Myocyte (in vitro differentiated cells): Measurements from ENCODE around the gene CCL3. TPM values are rescaled to one million over a fixed set of nuclear protein-coding genes. Genes with fewer than 3 reads are reported as not detected.
"Not testable (repeated sequence)": the region's sequence is repeated elsewhere in the genome, so short reads cannot be mapped to it uniquely, and the experiment has no call there.

ENCODE experiments used
- DNase-seq: peaks from one replicate; pipeline ENCODE4 v3.0.0-alpha.2; 2012; ENCODE audit warnings: low read depth
- total RNA-seq: library from RNA; depleted of rRNA; stranded (reverse); fragments of >200 nt; gene quantifications from 2 replicates; pipeline ENCODE4 v1.2.3, GENCODE V29; 2014

CCL3 gene
- total RNA-seq, 1 donor from 2014 or later: not detected

DNA sequence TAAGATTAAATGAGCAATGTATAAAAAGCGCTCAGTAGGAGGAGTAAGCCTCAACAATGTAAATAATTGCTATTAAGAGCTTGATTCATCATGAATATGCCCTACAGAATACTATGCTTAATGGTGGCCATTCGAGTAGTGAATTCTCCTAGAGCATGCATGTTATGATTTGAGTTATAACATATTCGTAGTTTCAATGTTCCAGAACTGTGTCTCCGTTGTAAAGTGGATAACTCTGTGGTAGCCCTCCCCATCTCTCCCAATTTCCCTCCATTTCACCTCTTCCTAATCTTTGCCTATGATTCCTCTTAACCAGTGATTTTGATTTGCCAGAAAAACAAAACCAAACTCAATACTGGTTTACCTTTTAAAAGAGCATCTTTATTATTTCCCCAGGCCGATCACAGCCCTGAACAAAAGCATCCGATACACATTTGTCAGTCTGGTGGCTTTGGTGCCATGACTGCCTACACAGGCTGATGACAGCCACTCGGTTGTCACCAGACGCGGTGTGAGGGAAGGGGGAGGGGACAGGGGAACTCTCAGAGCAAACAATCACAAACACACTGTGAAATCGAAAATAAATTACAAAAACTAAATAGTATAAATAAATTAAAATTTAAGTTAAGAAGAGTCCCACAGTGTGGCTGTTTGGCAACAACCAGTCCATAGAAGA lies 1.9 kb downstream of the CCL3 start:
- DNase-seq: not testable (repeated sequence)

GRCh38 chr17:36087471-36087870 lies 2.5 kb downstream of the CCL3 start:
- not testable (repeated sequence) for DNase-seq

GRCh38 chr17:36086791-36087190 lies 3.2 kb downstream of the CCL3 start:
- DNase-seq: no peak

DNA sequence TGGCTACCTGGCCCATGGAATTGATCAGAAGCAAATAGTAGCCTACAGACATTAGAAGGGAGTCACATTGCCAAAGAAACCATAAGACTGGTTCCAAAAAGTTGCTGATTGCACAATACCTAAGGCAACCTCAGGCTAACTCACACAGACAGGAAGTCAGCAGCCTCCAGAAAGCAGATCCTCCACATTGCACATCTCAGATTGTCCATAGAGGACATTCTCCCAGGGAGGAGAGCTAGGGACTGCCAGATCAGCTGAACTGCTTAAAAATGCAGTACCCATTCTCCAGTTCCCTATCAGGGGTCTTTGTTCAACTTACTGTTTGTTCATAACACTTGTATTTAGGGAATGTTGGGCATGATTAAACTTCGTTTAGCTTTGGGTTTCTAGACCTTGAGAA lies 4.2 kb downstream of the CCL3 start:
- no peak for DNase-seq

DNA sequence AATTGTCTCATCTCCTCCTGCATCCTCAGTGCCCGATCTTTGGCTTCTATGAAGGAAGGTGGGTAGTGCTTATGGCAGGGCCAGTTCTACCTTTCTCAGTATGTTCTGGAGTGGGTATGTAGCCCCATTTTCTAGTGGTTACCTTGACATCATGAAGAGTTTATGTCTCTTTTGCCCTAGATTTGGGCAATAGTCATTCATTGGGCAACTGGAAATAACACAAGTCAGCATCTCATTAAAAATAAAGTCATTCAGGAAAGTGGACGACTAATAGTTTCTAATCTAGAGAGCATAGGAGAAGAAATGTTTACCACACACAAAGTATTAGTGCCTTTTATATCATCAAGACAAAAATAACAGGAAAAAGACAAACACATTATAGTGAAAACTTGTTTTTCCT lies 6.3 kb downstream of the CCL3 start:
- not testable (repeated sequence) for DNase-seq

GRCh38 chr17:36082482-36083120 lies 7.3 kb downstream of the CCL3 start:
- DNase-seq: not testable (repeated sequence)

DNA sequence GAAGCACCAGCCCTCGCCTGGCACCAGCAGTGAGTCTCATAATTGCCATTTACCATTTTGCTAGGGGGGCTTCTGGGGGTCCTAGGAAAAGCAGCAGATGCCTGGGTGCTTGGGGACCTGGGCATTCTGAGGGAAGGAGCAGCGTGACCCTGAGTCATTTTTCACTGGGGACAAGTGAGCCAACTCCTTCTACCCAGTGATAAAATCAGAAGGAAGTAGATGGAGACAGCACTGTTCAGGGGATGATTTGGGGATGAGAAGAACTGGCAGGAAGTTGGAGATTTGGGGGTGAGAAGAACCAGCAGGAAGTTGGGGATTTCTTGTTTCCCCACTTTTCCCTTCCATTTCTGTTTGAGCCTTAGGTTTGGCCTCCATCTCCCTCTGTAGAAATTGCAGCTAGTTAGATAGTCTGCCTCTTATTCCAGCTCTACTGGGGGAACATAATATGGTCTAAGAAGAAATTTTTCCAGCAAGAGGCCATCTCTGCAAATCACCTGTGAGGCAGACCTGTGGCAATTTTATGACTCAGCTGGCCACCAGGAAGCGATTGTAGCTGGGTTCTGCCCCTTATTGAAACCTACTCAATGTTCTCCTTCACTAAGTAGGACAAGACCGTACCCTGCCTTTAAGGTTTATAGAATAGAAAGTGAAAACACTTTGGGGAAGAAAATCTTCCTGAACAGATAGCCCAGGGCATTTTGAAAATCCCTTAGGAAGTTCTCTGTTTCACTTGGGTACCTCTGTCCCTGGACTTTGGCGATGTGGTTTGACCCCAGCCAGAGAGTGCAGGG lies 8.1 kb downstream of the CCL3 start:
- not testable (repeated sequence) for DNase-seq

DNA sequence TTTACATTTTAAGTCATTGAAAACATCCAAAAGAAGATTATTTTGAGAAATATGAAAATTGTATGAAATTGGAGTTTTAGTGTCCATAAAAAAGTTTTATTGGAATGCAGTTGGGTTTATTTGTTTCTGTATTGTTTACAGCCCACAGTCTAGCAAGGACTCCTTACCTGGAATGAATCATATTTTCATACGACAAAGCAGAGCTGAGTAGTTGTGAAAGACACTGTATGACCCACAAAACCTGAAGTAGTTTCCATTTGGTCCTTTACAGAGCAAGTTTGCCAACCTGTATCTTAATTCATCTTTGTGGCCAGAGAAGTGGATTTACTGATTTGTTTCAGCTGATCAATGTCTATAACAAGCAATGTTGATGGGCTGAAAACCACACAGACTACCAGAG lies 15.6 kb downstream of the CCL3 start:
- no peak for DNase-seq

DNA sequence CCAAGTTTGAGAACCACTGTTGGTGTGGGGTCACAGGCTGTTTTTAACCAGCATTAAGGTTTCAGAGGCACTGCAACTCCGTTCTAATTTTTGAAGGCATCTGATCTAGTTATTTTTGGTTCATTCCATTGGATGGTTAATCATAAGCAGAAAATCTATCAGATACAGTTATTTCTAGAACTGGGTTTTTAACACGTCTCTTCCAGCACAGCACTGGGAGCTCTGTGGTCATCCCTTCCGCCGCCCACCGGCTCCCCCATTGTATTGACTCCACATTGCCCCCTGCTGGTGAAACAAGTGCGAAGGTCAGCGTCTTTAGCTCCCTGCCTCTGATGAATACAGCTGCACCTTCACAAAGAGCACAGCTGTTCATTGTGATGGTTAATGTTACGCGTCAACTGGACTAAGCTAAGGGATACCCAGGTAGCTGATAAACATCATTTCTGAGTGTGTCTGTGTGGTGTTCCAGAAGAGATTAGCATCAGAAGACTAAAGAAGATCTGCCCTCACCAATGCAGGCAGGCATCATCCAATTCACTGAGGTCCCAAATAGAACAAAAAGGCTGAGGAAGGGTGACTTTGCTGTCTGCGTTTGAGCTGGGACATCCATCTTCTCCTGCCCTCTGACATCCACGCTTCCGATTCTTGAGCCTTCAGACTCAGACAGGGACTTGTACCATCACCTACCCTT lies 17.4 kb downstream of the CCL3 start:
- peak; percentile 51 for DNase-seq

DNA sequence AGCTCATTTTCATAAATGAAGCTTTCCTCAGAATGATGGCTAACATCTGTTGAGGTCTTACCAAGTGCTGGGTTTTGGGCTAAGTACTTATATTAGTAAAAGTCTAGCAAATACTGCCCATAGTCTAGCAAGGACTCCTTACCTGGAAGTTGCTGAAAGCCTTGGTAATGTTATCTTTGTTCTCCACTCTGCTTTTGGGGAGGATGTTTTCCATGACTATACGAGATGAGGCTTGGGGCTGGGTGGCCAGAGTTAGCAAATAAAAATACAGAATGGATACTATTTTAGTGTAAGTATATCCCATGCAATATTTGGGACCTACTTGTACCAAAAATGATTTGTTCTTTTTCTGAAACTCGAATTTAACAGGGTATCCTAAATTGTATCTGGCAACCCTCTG lies 18.2 kb downstream of the CCL3 start:
- DNase-seq: no peak

DNA sequence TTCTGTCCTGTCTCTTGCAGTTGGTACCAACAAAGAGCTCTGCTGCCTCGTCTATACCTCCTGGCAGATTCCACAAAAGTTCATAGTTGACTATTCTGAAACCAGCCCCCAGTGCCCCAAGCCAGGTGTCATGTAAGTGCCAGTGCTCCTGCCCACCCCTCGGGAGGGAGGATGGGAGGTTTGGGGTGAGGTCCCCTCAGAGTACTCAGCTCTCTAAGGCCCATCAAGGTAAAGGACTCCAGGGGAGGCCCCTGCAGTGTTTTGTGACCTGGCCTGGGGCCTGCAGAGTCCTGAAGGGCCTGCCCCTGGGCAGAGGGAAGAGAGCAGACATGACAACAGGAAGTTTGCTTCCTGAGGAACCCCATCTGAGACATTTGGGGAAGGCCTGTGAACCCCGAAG lies 19.5 kb downstream of the CCL3 start:
- DNase-seq: no peak

- no peak for DNase-seq
Measured at GRCh38 chr17:36069136-36069535, 20.8 kb downstream of the CCL3 start.

- DNase-seq: no peak
Measured at GRCh38 chr17:36068524-36068923, 21.4 kb downstream of the CCL3 start.

- no peak for DNase-seq
Measured at GRCh38 chr17:36066365-36066985, 23.5 kb downstream of the CCL3 start.

DNA sequence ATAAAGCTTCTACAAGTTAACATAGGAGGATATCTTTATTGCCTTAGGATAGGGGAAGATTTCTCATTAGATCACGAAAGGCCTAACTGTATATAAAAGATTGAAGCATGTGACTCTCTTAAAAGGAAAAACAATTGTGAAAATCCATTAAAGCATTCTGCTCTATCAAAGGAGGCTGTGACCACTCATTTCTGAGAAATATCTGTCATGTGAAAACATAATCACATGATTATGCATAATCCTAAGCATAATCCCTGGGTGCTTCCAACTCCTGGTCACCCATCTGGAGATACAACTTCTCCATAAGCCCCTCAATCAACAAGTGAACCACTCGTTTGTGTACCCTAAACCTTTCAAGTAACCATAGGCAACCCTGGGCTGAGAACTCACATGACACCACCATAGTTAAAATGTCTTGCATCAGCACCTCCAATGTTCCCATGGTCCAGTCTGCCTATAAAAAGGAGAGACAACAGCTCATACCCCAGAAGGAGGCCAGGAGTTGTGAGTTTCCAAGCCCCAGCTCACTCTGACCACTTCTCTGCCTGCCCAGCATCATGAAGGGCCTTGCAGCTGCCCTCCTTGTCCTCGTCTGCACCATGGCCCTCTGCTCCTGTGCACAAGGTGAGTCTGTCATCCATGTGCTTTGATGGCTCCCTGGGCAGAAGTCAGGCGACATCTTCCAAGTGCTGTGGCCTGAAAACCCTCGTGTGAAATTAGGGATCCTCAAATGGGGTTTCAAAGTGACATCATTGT lies 26.0 kb downstream of the CCL3 start, which contains the start of gene CCL18:
Gene CCL18, plus strand, starts transcription at position 487 of the 756 bp plus-strand sequence. Its CDS starts 71 bp downstream, at position 558.
- DNase-seq: no peak

- DNase-seq: no peak
Measured at GRCh38 chr17:36060816-36061215, 29.1 kb downstream of the CCL3 start.

DNA sequence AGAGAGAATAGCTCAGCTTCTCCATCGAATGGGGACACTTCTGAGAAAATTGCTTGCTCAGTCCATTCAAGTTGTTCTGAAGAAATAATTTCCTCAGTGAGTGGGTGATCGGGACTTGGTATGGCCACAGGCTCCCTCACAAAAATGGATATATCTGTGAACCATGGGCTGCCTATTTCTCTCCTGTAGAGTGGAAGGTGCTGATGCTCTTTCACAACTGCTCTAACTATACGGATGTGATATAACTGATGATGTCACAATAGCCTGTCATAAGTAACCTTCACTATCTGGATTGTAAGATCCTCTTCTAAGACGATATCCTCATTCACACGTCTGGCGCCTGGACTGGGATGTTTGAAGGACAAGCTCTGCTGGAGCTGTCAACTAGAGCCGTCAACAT lies 30.5 kb downstream of the CCL3 start:
- DNase-seq: no peak

- no peak for DNase-seq
Measured at GRCh38 chr17:36057911-36058310, 32.0 kb downstream of the CCL3 start.

DNA sequence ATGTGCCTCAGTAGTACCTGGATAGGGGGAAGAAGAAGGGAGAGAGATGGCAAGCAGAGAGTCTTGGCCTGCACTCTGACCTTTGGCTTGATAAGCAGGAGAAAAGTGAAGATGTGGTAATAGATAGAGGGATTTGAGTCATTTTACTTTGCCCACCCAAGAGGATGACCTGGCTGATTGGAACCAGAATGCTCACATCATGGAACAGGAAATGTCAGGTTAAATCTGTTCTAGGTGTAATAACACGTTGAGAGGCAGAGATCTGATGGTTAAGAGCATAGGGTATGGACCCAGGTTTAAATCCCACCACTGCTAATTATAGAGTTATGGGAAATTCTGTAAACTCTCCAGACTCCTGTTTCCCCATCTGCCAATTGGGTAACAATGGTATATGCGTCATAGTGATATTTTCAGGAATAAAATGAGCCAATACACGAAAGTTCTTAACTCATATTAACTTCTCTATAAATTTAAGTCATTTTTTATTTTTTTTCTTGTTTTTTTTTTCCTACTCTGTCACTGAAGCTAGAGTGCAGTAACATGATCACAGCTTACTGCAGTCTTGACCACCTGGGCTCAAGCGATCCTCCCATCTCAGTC lies 33.9 kb downstream of the CCL3 start:
- DNase-seq: no peak

- DNase-seq: no peak
Measured at GRCh38 chr17:36055171-36055570, 34.8 kb downstream of the CCL3 start.
